HG03196 (cell line): Measurements from ENCODE around the gene GPR161.

Source experiments
- ATAC-seq: cut with Tn5 transposase; IDR thresholded peaks from one replicate; pipeline ENCODE4 v1.9.1; 2021; ENCODE audit not compliant: unreplicated experiment

The GPR161 gene

GRCh38 chr1:168110896-168111545, 25.7 kb downstream of the GPR161 start:
- ATAC-seq, result no peak

GRCh38 chr1:168106274-168106673, 30.5 kb downstream of the GPR161 start:
- ATAC-seq, result no peak

- ATAC-seq, result no peak
Measured at GRCh38 chr1:168105846-168106245, 30.9 kb downstream of the GPR161 start.

- no peak for ATAC-seq
Measured at GRCh38 chr1:168104535-168104934, 32.2 kb downstream of the GPR161 start.

GRCh38 chr1:168102487-168102886, 34.2 kb downstream of the GPR161 start:
- no peak for ATAC-seq

- no peak for ATAC-seq
Measured at GRCh38 chr1:168101336-168101735, 35.4 kb downstream of the GPR161 start.

GRCh38 chr1:168100315-168101002, 36.3 kb downstream of the GPR161 start:
- ATAC-seq, result no peak

- ATAC-seq, result no peak
Measured at GRCh38 chr1:168099337-168099801, 37.4 kb downstream of the GPR161 start.

GRCh38 chr1:168098534-168099320, 38.0 kb downstream of the GPR161 start:
- no peak for ATAC-seq

- no peak for ATAC-seq
Measured at GRCh38 chr1:168097921-168098528, 38.7 kb downstream of the GPR161 start.

- ATAC-seq, result no peak
Measured at GRCh38 chr1:168096296-168097165, 40.2 kb downstream of the GPR161 start.

GRCh38 chr1:168095476-168095875, 41.3 kb downstream of the GPR161 start:
- no peak for ATAC-seq

- no peak for ATAC-seq
Measured at GRCh38 chr1:168093616-168094015, 43.1 kb downstream of the GPR161 start.

GRCh38 chr1:168092566-168093355, 44.0 kb downstream of the GPR161 start:
- no peak for ATAC-seq

GRCh38 chr1:168091720-168092550, 44.8 kb downstream of the GPR161 start:
- no peak for ATAC-seq

- ATAC-seq, result no peak
Measured at GRCh38 chr1:168091063-168091462, 45.7 kb downstream of the GPR161 start.

- no peak for ATAC-seq
Measured at GRCh38 chr1:168090395-168090794, 46.3 kb downstream of the GPR161 start.

- no peak for ATAC-seq
Measured at GRCh38 chr1:168089979-168090337, 46.8 kb downstream of the GPR161 start.
